A673 (cell line): Measurements from ENCODE around the gene ULBP1. TPM values are rescaled to one million over a fixed set of nuclear protein-coding genes. Genes with fewer than 3 reads are reported as not detected.
"Not testable (repeated sequence)": the region's sequence is repeated elsewhere in the genome, so short reads cannot be mapped to it uniquely, and the experiment has no call there.

ENCODE experiments used
- BruUV-seq: library from RNA; stranded (reverse); fragments of 400-500 nt; replicated peaks from 2 replicates; lab custom pipeline; 2021; lab: Mats Ljungman, UMichigan
- CTCF ChIA-PET: fragments of 300-600 bp; sonication (Branson Sonifier 250); formaldehyde crosslinking; loops from one replicate; lab custom pipeline; 2022; ENCODE audit warnings: antibody characterized with exemption; lab: Charles Lee
- POLR2A ChIA-PET: fragments of 300-600 bp; sonication (Branson Sonifier 250); formaldehyde crosslinking; loops from one replicate; lab custom pipeline; 2022; ENCODE audit warnings: antibody characterized with exemption; ENCODE audit not compliant: low non-redundant PET; lab: Charles Lee
- DNase-seq: peaks from one replicate; pipeline ENCODE4 v3.0.0-alpha.2; 2015; ENCODE audit warnings: low spot score
- H3K27ac ChIP-seq: fragments of 200-600 bp; sonication (generic); 2 replicates; pipeline ENCODE4 v1.5.1; 2016; ENCODE audit warnings: mixed run types, low read depth, mild to moderate bottlenecking, mixed read lengths, antibody characterized with exemption, low read length; ENCODE audit not compliant: poor library complexity, severe bottlenecking
- H3K27me3 ChIP-seq: fragments of 200-600 bp; sonication (generic); replicated peaks from 2 replicates; pipeline ENCODE4 v1.6.1; 2017; ENCODE audit warnings: mixed run types, low read depth, mild to moderate bottlenecking, mixed read lengths, antibody characterized with exemption, low read length; ENCODE audit not compliant: insufficient read depth, poor library complexity
- H3K36me3 ChIP-seq: fragments of 200-600 bp; sonication (generic); 2 replicates; pipeline ENCODE4 v1.6.1; 2016; ENCODE audit warnings: mixed run types, mild to moderate bottlenecking, mixed read lengths, antibody characterized with exemption, low read length; ENCODE audit not compliant: insufficient read depth, poor library complexity, severe bottlenecking
- H3K4me1 ChIP-seq: fragments of 200-600 bp; sonication (generic); 2 replicates; pipeline ENCODE4 v1.6.1; 2017; ENCODE audit warnings: mixed run types, mild to moderate bottlenecking, mixed read lengths, antibody characterized with exemption, low read length; ENCODE audit not compliant: insufficient read depth, poor library complexity, severe bottlenecking
- H3K4me3 ChIP-seq: fragments of 200-600 bp; sonication (generic); 2 replicates; pipeline ENCODE4 v1.5.1; 2016; ENCODE audit warnings: low read depth, mixed run types, mild to moderate bottlenecking, mixed read lengths, low read length; ENCODE audit not compliant: poor library complexity, severe bottlenecking
- H3K9me3 ChIP-seq: fragments of 200-600 bp; sonication (generic); 2 replicates; pipeline ENCODE4 v1.6.1; 2016; ENCODE audit warnings: mixed run types, low read depth, mild to moderate bottlenecking, mixed read lengths, antibody characterized with exemption, low read length; ENCODE audit not compliant: poor library complexity, severe bottlenecking
- CTCF ChIP-seq: fragments of 300-800, 200-600 bp; sonication (generic); conservative IDR thresholded peaks from 2 replicates; pipeline ENCODE4 v1.5.1; 2017; ENCODE audit warnings: low read depth, mild to moderate bottlenecking, antibody characterized with exemption, low read length, moderate library complexity, mixed read lengths
- EZH2 ChIP-seq: fragments of 200-600 bp; sonication (generic); IDR thresholded peaks from 2 replicates; pipeline ENCODE4 v1.6.1; 2017; ENCODE audit warnings: borderline replicate concordance, low read depth, mild to moderate bottlenecking, mixed read lengths, antibody characterized with exemption, low read length; ENCODE audit not compliant: poor library complexity, severe bottlenecking
- intact Hi-C: fragments of 100-400 bp; cut with micrococcal nuclease; formaldehyde crosslinking; loops from one replicate; pipeline ENCODE4 v1.10.0; 2022; ENCODE audit not compliant: unreplicated experiment
- total RNA-seq: library from RNA; stranded (reverse); gene quantifications from 2 replicates; pipeline ENCODE4 v1.2.3, GENCODE V29; 2021

The ULBP1 gene
- total RNA-seq, 1 experiment from 2014 or later: 5.2 TPM

- no TSS peak for BruUV-seq
- Histone ChIP-seq H3K9me3 (no peaks in the 10 kb centered on the region), H3K36me3 (no peaks in the 10 kb centered on the region), H3K27ac (no peak overlapping the region), H3K4me1 (peaks cover 9% of the 10 kb centered on the region), H3K27me3 (no peaks in the 10 kb centered on the region), H3K4me3 (no peak overlapping the region)
- POLR2A ChIA-PET: no interaction called here
- CTCF ChIA-PET: interaction anchor here (0.6 kb wide), 1 partner anchor 84 kb away, joined by 3 read pairs; no protein-coding TSS in a partner anchor
- intact Hi-C loops: no loop called here
- no peak for DNase-seq
- no peak for TF ChIP-seq EZH2
- no peak for TF ChIP-seq CTCF
These were observed 45.4 kb upstream of the ULBP1 start for GRCh38 chr6:149918151-149918905.

GRCh38 chr6:149919126-149919833 lies 44.5 kb upstream of the ULBP1 start:
- POLR2A ChIA-PET, H3K27ac ChIP-seq, H3K9me3 ChIP-seq, DNase-seq, H3K36me3 ChIP-seq, H3K27me3 ChIP-seq, BruUV-seq, CTCF ChIA-PET, intact Hi-C loops, H3K4me3 ChIP-seq: not testable (repeated sequence)
- peaks cover 12% of the 10 kb centered on the region for H3K4me1 ChIP-seq

GRCh38 chr6:149919834-149920225 lies 43.9 kb upstream of the ULBP1 start:
- H3K36me3 ChIP-seq: no peaks in the 10 kb centered on the region
- CTCF ChIA-PET: no interaction called here
- POLR2A ChIA-PET: no interaction called here
- H3K27ac ChIP-seq: no peak overlapping the region
- H3K27me3 ChIP-seq: no peaks in the 10 kb centered on the region
- no TSS peak for BruUV-seq
- H3K4me3 ChIP-seq: no peak overlapping the region
- intact Hi-C loops: no loop called here
- H3K4me1 ChIP-seq: peaks cover 12% of the 10 kb centered on the region
- DNase-seq: no peak
- TF ChIP-seq CTCF (no peak), EZH2 (no peak)
- no peaks in the 10 kb centered on the region for H3K9me3 ChIP-seq
